ENCODE data around the gene COL23A1.

Gene COL23A1

DNA sequence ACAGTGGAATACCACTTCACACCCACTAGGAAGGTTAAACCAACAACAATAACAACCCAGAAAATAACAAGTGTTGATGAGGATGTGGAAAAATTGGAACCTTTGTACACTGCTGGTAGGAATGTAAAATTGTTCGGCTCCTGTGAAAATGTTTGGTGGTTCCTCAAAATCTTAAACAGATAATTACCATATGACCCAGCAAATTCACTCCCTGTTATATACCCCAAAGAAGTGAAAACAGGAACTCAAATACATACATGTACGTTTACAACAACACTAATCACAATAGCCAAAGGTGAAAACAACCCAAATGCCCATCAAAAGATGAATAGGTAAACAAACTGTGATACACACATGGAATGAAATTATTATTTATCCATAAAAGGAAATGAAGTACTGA is 179.1 kb downstream of the COL23A1 start:
- peaks cover 7% of the 10 kb centered on the region; the same call in 1 of the 2 replicates for H3K27me3 ChIP-seq (ENCODE audit: low read depth, low read length)
- TF ChIP-seq EZH2phosphoT487 (IDR thresholded peaks at IDR 0.05; ENCODE audit: low read depth): no peak
- TF ChIP-seq CTCF (IDR thresholded peaks at IDR 0.05; ENCODE audit: low read depth, low read length): no peak
- H3K79me2 ChIP-seq (ENCODE audit: low read length): no peaks in the 10 kb centered on the region
- H4K20me1 ChIP-seq (ENCODE audit: insufficient read depth, low read length): no peaks in the 10 kb centered on the region
- no peak overlapping the region for H3K27ac ChIP-seq (ENCODE audit: low read length)
- no peak overlapping the region for H3K4me3 ChIP-seq (ENCODE audit: low read length)
- H3K9me3 ChIP-seq (ENCODE audit: insufficient read depth, low read length): no peaks in the 10 kb centered on the region
- no peak overlapping the region for H3K9ac ChIP-seq (ENCODE audit: low read length)
- no peak overlapping the region for H3K4me2 ChIP-seq (ENCODE audit: low read length)
- no peaks in the 10 kb centered on the region for H3K4me1 ChIP-seq (ENCODE audit: low read length)
- no peaks in the 10 kb centered on the region for H3K36me3 ChIP-seq (replicated peaks; ENCODE audit: low read depth, low read length)
- no peak overlapping the region for H2AFZ ChIP-seq (ENCODE audit: low read depth, low read length)

DNA sequence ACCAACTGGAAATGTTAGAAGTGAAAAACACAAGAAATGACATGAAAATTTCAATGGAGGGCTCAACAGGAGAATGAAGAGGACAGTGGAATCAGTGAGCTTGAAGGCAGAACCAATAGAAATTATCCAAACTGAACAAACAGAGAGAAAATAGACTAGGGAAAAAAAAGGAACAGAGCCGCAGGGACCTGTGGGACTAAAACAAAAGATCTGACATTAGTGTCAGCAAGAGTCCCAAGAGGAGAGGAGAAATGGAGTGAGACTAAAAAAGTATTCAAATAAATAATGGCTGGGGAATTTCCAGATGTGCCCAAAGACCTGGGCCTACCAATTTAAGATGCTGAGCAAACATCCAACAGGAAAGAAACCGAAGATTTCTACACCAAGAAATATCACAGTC is 182.5 kb downstream of the COL23A1 start:
- H4K20me1 ChIP-seq (ENCODE audit: insufficient read depth, low read length): no peaks in the 10 kb centered on the region

GRCh38 chr5:178404987-178405386 is 185.2 kb downstream of the COL23A1 start:
- Histone ChIP-seq H3K9ac (ENCODE audit: low read length) (no peak overlapping the region), H3K27me3 (ENCODE audit: low read depth, low read length) (no peaks in the 10 kb centered on the region; the same call in 1 of the 2 replicates), H3K27ac (ENCODE audit: low read length) (no peak overlapping the region), H3K4me2 (ENCODE audit: low read length) (no peak overlapping the region), H2AFZ (ENCODE audit: low read depth, low read length) (no peak overlapping the region), H3K4me3 (ENCODE audit: low read length) (no peak overlapping the region), H3K4me1 (ENCODE audit: low read length) (no peaks in the 10 kb centered on the region), H3K79me2 (ENCODE audit: low read length) (no peaks in the 10 kb centered on the region), H3K36me3 (replicated peaks; ENCODE audit: low read depth, low read length) (no peaks in the 10 kb centered on the region), H3K9me3 (ENCODE audit: insufficient read depth, low read length) (no peaks in the 10 kb centered on the region), H4K20me1 (ENCODE audit: insufficient read depth, low read length) (no peaks in the 10 kb centered on the region)
- TF ChIP-seq EZH2phosphoT487 (IDR thresholded peaks at IDR 0.05; ENCODE audit: low read depth) (no peak), CTCF (IDR thresholded peaks at IDR 0.05; ENCODE audit: low read depth, low read length) (no peak)

More for the DNA sequence above, 182.5 kb downstream of the COL23A1 start:
- no peak for TF ChIP-seq CTCF (IDR thresholded peaks at IDR 0.05; ENCODE audit: low read depth, low read length)
- TF ChIP-seq EZH2phosphoT487 (IDR thresholded peaks at IDR 0.05; ENCODE audit: low read depth): no peak
- no peak overlapping the region for H3K27ac ChIP-seq (ENCODE audit: low read length)
- H3K9me3 ChIP-seq (ENCODE audit: insufficient read depth, low read length): no peaks in the 10 kb centered on the region
- H3K79me2 ChIP-seq (ENCODE audit: low read length): no peaks in the 10 kb centered on the region
- no peaks in the 10 kb centered on the region for H3K36me3 ChIP-seq (replicated peaks; ENCODE audit: low read depth, low read length)
- no peaks in the 10 kb centered on the region for H3K4me1 ChIP-seq (ENCODE audit: low read length)
- no peak overlapping the region for H2AFZ ChIP-seq (ENCODE audit: low read depth, low read length)
- no peak overlapping the region for H3K4me3 ChIP-seq (ENCODE audit: low read length)
- H3K9ac ChIP-seq (ENCODE audit: low read length): no peak overlapping the region
- no peak overlapping the region for H3K4me2 ChIP-seq (ENCODE audit: low read length)
- peaks cover 4% of the 10 kb centered on the region; the same call in 1 of the 2 replicates for H3K27me3 ChIP-seq (ENCODE audit: low read depth, low read length)

- H3K27me3 ChIP-seq (ENCODE audit: low read depth, low read length): no peaks in the 10 kb centered on the region; the same call in 1 of the 2 replicates
- H3K9me3 ChIP-seq (ENCODE audit: insufficient read depth, low read length): no peaks in the 10 kb centered on the region
- no peaks in the 10 kb centered on the region for H4K20me1 ChIP-seq (ENCODE audit: insufficient read depth, low read length)
- no peak overlapping the region for H3K9ac ChIP-seq (ENCODE audit: low read length)
- H3K36me3 ChIP-seq (replicated peaks; ENCODE audit: low read depth, low read length): no peaks in the 10 kb centered on the region
- H3K4me3 ChIP-seq (ENCODE audit: low read length): no peak overlapping the region
- no peak overlapping the region for H3K27ac ChIP-seq (ENCODE audit: low read length)
- H3K79me2 ChIP-seq (ENCODE audit: low read length): no peaks in the 10 kb centered on the region
- no peak overlapping the region for H3K4me2 ChIP-seq (ENCODE audit: low read length)
- no peaks in the 10 kb centered on the region for H3K4me1 ChIP-seq (ENCODE audit: low read length)
- no peak overlapping the region for H2AFZ ChIP-seq (ENCODE audit: low read depth, low read length)
- TF ChIP-seq CTCF (IDR thresholded peaks at IDR 0.05; ENCODE audit: low read depth, low read length) (no peak), EZH2phosphoT487 (IDR thresholded peaks at IDR 0.05; ENCODE audit: low read depth) (no peak)
These were observed 186.1 kb downstream of the COL23A1 start for GRCh38 chr5:178403956-178404600.

Data from OCI-LY3 (cell line).